Suprapubic skin (tissue), 4 donors: ENCODE results near the gene KIAA0825. TPM values are rescaled to one million over a fixed set of nuclear protein-coding genes. Genes with fewer than 3 reads are reported as not detected.

ENCODE experiments used
- DNase-seq, 2 donors: peaks; one replicate each; pipeline ENCODE4 v3.0.0-alpha.2; 2019; ENCODE audit warnings: low spot score in 2 of 2
- H3K27ac ChIP-seq: fragments of 200-600 bp; sonication (generic); one replicate; pipeline ENCODE4 v1.5.1; 2019
- H3K27me3 ChIP-seq: fragments of 200-600 bp; sonication (generic); one replicate; pipeline ENCODE4 v1.5.1; 2019
- H3K36me3 ChIP-seq: fragments of 200-600 bp; sonication (generic); one replicate; pipeline ENCODE4 v1.5.1; 2019
- H3K4me1 ChIP-seq: fragments of 200-600 bp; sonication (generic); one replicate; pipeline ENCODE4 v1.5.1; 2019
- H3K4me3 ChIP-seq: fragments of 200-600 bp; sonication (generic); one replicate; pipeline ENCODE4 v1.5.1; 2019; ENCODE audit warnings: mild to moderate bottlenecking
- H3K9me3 ChIP-seq: fragments of 200-600 bp; sonication (generic); one replicate; pipeline ENCODE4 v1.5.1; 2019
- CTCF ChIP-seq, 2 donors: fragments of 200-600 bp in 1 of 2; fragments of 450-650 bp in 1 of 2; sonication (generic) in 1 of 2; IDR thresholded peaks; one replicate each; pipeline ENCODE4 v1.5.1; 2016 to 2019; ENCODE audit warnings: antibody characterized with exemption in 2 of 2, mild to moderate bottlenecking in 1 of 2, moderate library complexity in 1 of 2
- EP300 ChIP-seq: sonication (generic); formaldehyde crosslinking; IDR thresholded peaks from one replicate; pipeline ENCODE4 v1.6.1; 2017; ENCODE audit warnings: antibody characterized with exemption
- POLR2A ChIP-seq, 2 donors: fragments of 450-650 bp; IDR thresholded peaks; one replicate each; pipeline ENCODE4 v1.6.1; 2017; ENCODE audit warnings: antibody characterized with exemption in 2 of 2, mild to moderate bottlenecking in 2 of 2, moderate library complexity in 2 of 2
- POLR2AphosphoS5 ChIP-seq, 3 donors: sonication (generic); formaldehyde crosslinking; IDR thresholded peaks; one replicate each; pipeline ENCODE4 v1.6.1; 2017; ENCODE audit warnings: antibody characterized with exemption in 3 of 3
- WGBS: methylation state at CpG from one replicate; pipeline ENCODE4 v1.1.5; 2018; 5-methylcytosine and 5-hydroxymethylcytosine counted together
- total RNA-seq, 4 donors: library from RNA; depleted of rRNA; stranded (reverse); fragments of >200 nt; gene quantifications; one replicate each; pipeline ENCODE4 v1.1.0, GENCODE V29; 2016

The KIAA0825 gene
- total RNA-seq, 4 donors from 2014 or later = 3.4 to 5.8 (median 4.5) TPM

GRCh38 chr5:94326586-94326985, 291.8 kb downstream of the KIAA0825 start:
- no peak for DNase-seq
- H3K27me3 ChIP-seq = no peaks in the 10 kb centered on the region
- H3K9me3 ChIP-seq = peaks cover 5% of the 10 kb centered on the region
- H3K36me3 ChIP-seq = no peaks in the 10 kb centered on the region
- no peak overlapping the region for H3K4me3 ChIP-seq
- 99% methylated on average over 5 of the region's 5 CpGs for WGBS
- no peaks in the 10 kb centered on the region for H3K4me1 ChIP-seq
- no peak overlapping the region for H3K27ac ChIP-seq
- TF ChIP-seq CTCF (IDR thresholded peaks at IDR 0.05) (no peak), POLR2A (IDR thresholded peaks at IDR 0.05) (no peak), EP300 (no peak), POLR2AphosphoS5 (IDR thresholded peaks at IDR 0.05) (no peak)

GRCh38 chr5:94316916-94317838, 301.2 kb downstream of the KIAA0825 start:
- Histone ChIP-seq H3K4me3 (no peak overlapping the region), H3K27ac (no peak overlapping the region), H3K27me3 (no peaks in the 10 kb centered on the region), H3K4me1 (no peaks in the 10 kb centered on the region), H3K9me3 (no peaks in the 10 kb centered on the region), H3K36me3 (no peaks in the 10 kb centered on the region)
- no peak for DNase-seq
- WGBS = 77% methylated on average over 6 of the region's 6 CpGs
- TF ChIP-seq CTCF (IDR thresholded peaks at IDR 0.05) = no peak
- TF ChIP-seq EP300 = no peak
- TF ChIP-seq POLR2A (IDR thresholded peaks at IDR 0.05) = no peak
- TF ChIP-seq POLR2AphosphoS5 (IDR thresholded peaks at IDR 0.05) = no peak

- Histone ChIP-seq H3K36me3 (no peaks in the 10 kb centered on the region), H3K4me1 (no peaks in the 10 kb centered on the region), H3K27ac (no peak overlapping the region), H3K4me3 (no peak overlapping the region), H3K27me3 (no peaks in the 10 kb centered on the region), H3K9me3 (no peaks in the 10 kb centered on the region)
- no peak for TF ChIP-seq EP300
- no peak for TF ChIP-seq CTCF (IDR thresholded peaks at IDR 0.05)
- TF ChIP-seq POLR2A (IDR thresholded peaks at IDR 0.05) = no peak
- TF ChIP-seq POLR2AphosphoS5 (IDR thresholded peaks at IDR 0.05) = no peak
- WGBS = 81% methylated on average over 7 of the region's 7 CpGs
- no peak for DNase-seq
Measured at GRCh38 chr5:94314460-94315131, 303.8 kb downstream of the KIAA0825 start.

GRCh38 chr5:94313696-94314095, 304.7 kb downstream of the KIAA0825 start:
- 93% methylated on average over 3 of the region's 3 CpGs for WGBS
- H3K27ac ChIP-seq = no peak overlapping the region
- TF ChIP-seq EP300 (no peak), CTCF (IDR thresholded peaks at IDR 0.05) (no peak), POLR2AphosphoS5 (IDR thresholded peaks at IDR 0.05) (no peak), POLR2A (IDR thresholded peaks at IDR 0.05) (no peak)
- no peaks in the 10 kb centered on the region for H3K36me3 ChIP-seq
- H3K27me3 ChIP-seq = no peaks in the 10 kb centered on the region
- H3K4me3 ChIP-seq = no peak overlapping the region
- DNase-seq = no peak
- no peaks in the 10 kb centered on the region for H3K4me1 ChIP-seq
- H3K9me3 ChIP-seq = no peaks in the 10 kb centered on the region

- WGBS = 76% methylated on average over 3 of the region's 3 CpGs
- no peak overlapping the region for H3K4me3 ChIP-seq
- no peaks in the 10 kb centered on the region for H3K4me1 ChIP-seq
- no peak overlapping the region for H3K27ac ChIP-seq
- no peak for DNase-seq
- no peaks in the 10 kb centered on the region for H3K36me3 ChIP-seq
- no peaks in the 10 kb centered on the region for H3K9me3 ChIP-seq
- no peaks in the 10 kb centered on the region for H3K27me3 ChIP-seq
- no peak for TF ChIP-seq CTCF (IDR thresholded peaks at IDR 0.05)
- no peak for TF ChIP-seq POLR2A (IDR thresholded peaks at IDR 0.05)
- TF ChIP-seq POLR2AphosphoS5 (IDR thresholded peaks at IDR 0.05) = no peak
- no peak for TF ChIP-seq EP300
Measured at GRCh38 chr5:94313188-94313587, 305.2 kb downstream of the KIAA0825 start.
